Nucleus accumbens (tissue), 56 donors: ENCODE measurements around the gene CABP1.

Experiments used
- DNase-seq, 56 donors: peaks; one replicate each; lab custom pipeline; 2025; lab: John Stamatoyannopoulos, UW

The CABP1 gene

DNA sequence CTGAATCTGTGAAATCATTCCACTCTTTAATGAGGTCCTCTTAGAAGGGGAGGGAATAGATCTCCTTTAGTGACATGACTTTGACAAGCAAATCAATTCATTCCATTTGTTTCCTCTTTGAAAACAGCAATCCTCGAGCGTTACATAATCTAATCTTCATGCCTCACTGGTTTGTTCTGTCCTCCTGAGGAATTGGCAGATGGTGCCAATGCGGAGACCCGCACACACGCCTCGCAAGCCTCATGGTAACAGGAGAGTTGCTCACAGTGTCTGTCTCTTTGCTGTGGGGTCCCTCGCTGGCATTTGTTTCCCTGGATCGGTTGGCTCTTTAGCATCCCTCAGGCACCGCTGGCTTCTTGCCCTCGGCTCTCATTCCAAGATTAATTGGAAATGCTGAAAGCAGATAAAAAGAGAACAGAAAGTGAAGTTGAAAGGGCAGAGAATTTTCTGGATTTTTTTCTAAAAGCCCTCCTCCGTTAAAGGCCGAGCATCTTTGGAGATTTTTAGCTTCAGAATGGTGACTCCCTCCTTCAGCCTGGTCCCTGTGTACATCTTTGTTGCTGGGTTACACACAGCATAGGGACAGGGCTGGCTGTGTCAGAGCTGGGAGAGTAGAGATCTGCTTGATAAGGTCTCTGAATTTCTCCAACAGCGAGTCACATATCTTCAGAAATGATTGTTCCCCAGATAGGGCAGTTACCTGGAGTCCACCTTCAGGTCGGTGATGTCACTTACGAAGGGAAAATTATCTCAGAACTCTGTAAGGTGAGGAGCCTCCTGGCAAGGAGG lies 10.1 kb upstream of the CABP1 start:
- peak in 18 of 56 donors; percentile 2 to 67 (median 30) for DNase-seq

DNA sequence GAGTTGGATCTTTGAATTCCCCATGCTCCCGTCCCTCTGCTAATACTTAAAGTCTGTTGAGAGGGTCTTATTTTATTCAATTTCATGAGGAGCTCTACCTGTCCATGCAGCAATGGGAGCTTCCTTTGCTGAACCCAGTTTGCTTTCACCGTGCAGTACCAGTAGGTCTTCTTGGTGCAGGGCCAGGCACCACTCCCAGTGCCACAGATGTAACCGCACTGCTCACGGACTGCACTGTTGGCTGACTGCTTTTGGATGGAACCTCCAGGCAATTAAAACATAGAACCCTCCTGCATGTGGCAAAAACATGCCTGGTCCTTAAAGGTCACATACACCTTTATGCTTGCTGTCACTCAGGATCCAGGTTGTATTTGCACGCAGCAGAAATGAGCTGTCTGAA lies 9.3 kb upstream of the CABP1 start:
- DNase-seq, result no peak

- DNase-seq, result peak in 2 of 56 donors; percentile 5 to 32
These were observed 721 bp downstream of the CABP1 start for GRCh38 chr12:120640861-120641833.

DNA sequence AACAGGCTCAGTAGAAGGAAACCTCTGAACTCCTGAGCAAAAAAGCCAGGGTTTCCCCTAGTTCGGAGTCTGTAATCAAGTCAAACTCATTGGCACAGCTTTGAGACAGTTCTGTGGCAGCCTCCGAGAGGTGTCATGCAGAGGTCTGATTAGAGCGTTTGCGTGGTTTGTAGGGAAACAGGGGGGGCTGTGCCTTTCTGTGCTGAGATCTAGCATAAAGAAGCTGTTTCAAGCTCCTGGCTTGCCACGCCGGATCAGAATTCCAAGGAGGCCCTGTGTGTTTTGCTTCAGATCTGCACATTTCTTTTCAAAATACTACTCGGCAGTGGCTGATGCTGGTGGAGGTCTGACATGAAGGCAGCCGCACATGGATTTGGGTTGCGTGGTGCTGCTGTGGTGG lies 1.7 kb downstream of the CABP1 start:
- peak in 16 of 56 donors; percentile 3 to 58 (median 17) for DNase-seq

GRCh38 chr12:120642826-120643225 lies 2.4 kb downstream of the CABP1 start:
- DNase-seq, result no peak

DNA sequence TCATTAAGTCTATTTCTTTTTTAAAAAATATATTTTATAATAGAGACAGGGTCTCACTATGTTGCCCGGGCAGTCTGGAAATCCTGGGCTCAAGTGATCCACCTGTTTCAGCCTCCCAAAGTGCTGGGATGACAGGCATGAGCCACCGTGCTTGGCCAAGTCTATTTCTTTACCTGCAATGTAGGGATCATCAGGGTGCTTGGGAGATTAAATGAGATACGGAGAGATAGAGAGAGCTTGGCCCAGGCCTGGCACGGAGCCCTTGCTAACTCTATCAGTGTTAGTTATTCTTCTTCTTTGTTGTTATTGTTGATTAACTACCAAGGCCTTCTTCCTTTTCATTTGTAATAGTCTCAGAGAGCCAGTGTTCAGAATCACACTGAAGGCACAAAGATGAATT lies 3.1 kb downstream of the CABP1 start:
- DNase-seq, result no peak

DNA sequence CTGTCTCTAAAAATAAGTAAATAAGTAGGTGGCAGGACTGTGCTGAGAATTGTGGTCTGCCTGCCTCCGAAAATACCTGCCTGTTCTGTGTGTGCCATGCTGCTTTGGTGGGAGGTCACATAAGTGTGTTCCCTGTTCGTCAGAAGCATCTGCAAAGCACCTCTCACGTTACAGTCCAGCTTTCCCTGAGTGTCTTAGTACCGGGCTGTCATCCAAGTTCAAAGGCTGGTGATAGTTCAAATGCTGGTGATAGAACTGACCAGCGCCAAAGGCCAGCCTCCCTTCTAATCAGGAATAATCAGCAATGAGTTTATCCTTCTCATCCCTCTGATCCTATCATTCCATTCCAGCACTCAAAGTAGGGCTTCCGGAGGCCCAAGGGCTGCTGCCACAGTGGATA lies 5.6 kb downstream of the CABP1 start:
- DNase-seq, result no peak

DNA sequence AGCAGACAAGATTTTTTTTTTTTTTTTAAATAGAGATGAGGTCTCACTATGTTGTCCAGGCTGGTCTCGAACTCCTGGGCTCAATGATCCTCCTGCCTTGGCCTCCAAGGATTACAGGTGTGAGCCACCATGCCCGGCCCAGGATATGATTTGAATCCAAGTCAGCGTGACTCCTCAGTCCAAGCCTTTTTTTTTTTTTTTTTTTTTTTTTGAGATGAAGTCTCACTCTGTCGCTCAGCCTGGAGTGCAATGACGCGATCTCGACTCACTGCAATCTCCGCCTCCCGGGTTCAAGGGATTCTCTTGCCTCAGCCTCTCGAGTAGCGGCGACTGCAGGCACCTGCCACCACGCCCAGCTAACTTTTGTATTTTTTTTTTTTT lies 6.9 kb downstream of the CABP1 start:
- DNase-seq, result no peak

DNA sequence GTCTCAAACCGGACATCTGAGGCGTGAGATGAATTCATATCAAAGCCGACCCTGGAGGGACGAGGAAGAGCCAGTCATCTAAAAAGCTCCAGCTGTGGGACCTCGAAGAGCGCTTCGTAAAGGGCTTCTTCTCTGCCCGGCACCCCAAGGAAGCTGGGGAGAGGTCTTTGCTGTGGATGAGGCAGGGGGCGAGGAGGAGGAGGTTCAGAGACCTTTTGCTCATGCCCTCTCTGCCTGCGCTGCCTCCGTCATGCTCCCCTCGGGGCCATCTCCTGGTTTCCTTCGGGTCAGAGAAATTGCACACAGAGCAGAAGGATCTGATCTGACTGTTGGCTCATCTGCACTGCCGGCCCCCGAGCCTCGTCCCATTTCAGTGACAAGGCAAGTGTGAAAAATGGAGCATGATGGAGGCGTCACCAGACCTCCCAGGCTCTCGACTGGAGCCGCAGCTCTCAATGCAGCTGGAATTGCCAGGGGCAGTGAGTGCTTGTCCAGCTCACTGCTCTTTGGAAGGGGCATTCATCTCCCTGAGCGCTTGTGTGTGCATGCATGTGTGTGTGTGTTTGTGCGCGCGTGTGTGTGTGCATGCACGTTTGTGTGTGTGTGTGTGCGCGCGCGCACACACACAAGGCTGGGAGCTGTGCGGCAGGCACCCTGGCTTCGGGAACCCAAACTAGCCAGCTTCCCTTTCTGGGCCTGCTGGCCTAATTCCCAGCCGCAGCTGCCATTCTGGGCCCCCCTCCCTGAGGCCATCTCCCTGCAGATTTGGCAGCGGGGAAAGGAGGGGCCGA lies 9.2 kb downstream of the CABP1 start:
- DNase-seq, result peak in 9 of 56 donors; percentile 2 to 45 (median 18)

- DNase-seq, result no peak
These were observed 9.8 kb downstream of the CABP1 start for GRCh38 chr12:120650233-120650690.

- DNase-seq, result no peak
These were observed 11.4 kb downstream of the CABP1 start for GRCh38 chr12:120651821-120652220.

GRCh38 chr12:120652656-120653435 lies 12.4 kb downstream of the CABP1 start:
- DNase-seq, result peak in 25 of 56 donors; percentile 3 to 56 (median 27)

GRCh38 chr12:120653611-120654010 lies 13.2 kb downstream of the CABP1 start:
- DNase-seq, result no peak

GRCh38 chr12:120654656-120655055 lies 14.2 kb downstream of the CABP1 start:
- no peak for DNase-seq

- no peak for DNase-seq
These were observed 15.6 kb downstream of the CABP1 start for GRCh38 chr12:120656008-120656407.

- no peak for DNase-seq
These were observed 18.1 kb downstream of the CABP1 start for GRCh38 chr12:120658286-120659150.

- DNase-seq, result no peak
These were observed 18.7 kb downstream of the CABP1 start for GRCh38 chr12:120659151-120659525.

DNA sequence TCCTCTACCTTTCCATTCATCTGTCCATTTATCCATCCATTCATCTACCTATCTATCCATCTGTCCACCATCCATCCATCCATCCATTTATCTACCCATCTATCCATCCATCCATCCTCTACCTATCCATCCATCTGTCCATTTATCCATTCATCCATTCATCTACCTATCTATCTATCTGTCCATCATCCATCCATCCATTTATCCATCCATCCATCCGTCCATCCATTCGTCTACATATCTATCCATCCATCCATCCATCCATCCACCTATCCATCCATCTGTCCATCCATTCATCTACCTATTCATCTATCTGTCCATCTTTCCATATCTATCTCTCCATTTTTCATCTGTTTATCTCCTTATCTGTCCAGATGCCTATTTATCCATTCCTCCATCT lies 21.0 kb downstream of the CABP1 start:
- no peak for DNase-seq

DNA sequence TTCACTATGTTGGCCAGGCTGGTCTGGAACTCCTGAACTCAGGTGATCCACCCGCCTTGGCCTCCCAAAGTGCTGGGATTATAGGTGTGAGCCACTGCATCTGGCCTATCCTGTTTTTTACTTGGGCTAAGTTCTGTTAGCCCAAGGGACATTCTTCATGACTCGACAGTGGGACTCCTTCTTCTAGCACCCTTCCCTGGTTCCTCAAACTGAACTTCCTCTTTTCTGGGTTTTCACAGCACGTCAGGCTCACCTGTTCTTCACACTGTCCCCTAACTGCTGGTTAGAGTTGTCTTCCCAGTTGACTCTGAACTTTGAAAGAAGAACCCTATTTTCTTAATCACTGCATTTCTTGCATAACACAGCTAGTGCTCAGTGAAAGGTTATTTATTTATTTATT lies 22.5 kb downstream of the CABP1 start:
- DNase-seq, result no peak
